OCI-LY7 (cell line): ENCODE results near the gene PPP4R2. TPM values are rescaled to one million over a fixed set of nuclear protein-coding genes. Genes with fewer than 3 reads are reported as not detected.

ENCODE experiments used
- BruUV-seq: library from RNA; stranded (reverse); fragments of 400-500 nt; replicated peaks from 2 replicates; lab custom pipeline; 2021; lab: Mats Ljungman, UMichigan
- CTCF ChIA-PET: fragments of 300-600 bp; sonication (Branson Sonifier 250); formaldehyde crosslinking; loops from one replicate; lab custom pipeline; 2022; ENCODE audit warnings: antibody characterized with exemption; ENCODE audit not compliant: unreplicated experiment; lab: Charles Lee
- POLR2A ChIA-PET: fragments of 300-600 bp; sonication (Branson Sonifier 250); formaldehyde crosslinking; loops from one replicate; lab custom pipeline; 2022; ENCODE audit warnings: antibody characterized with exemption; lab: Charles Lee
- DNase-seq: peaks from one replicate; pipeline ENCODE4 v3.0.0-alpha.2; 2015; ENCODE audit warnings: low spot score
- H2AFZ ChIP-seq: fragments of 200-600 bp; sonication (generic), shearing (Covaris generic); 2 replicates; pipeline ENCODE4 v1.6.1; 2014; ENCODE audit warnings: mild to moderate bottlenecking, antibody characterized with exemption, low read length, moderate library complexity
- H3K27ac ChIP-seq: fragments of 200-600 bp; sonication (generic); 2 replicates; pipeline ENCODE4 v1.5.1; 2014; ENCODE audit warnings: mixed run types, low read depth, mild to moderate bottlenecking, moderate library complexity, low read length, inconsistent platforms; ENCODE audit not compliant: poor library complexity, severe bottlenecking
- H3K36me3 ChIP-seq: fragments of 200-600 bp; sonication (generic); 2 replicates; pipeline ENCODE4 v1.6.1; 2014; ENCODE audit warnings: mild to moderate bottlenecking, antibody characterized with exemption, low read length, moderate library complexity, mixed read lengths; ENCODE audit not compliant: insufficient read depth
- H3K4me1 ChIP-seq: fragments of 200-600 bp; sonication (generic); 2 replicates; pipeline ENCODE4 v1.5.1; 2014; ENCODE audit warnings: mild to moderate bottlenecking, low read length; ENCODE audit not compliant: insufficient read depth, poor library complexity, severe bottlenecking
- H3K4me2 ChIP-seq: fragments of 200-600 bp; sonication (generic); 2 replicates; pipeline ENCODE4 v1.6.1; 2014; ENCODE audit warnings: mild to moderate bottlenecking, low read length
- H3K4me3 ChIP-seq: fragments of 200-600 bp; sonication (generic); 2 replicates; pipeline ENCODE4 v1.5.1; 2014; ENCODE audit warnings: mild to moderate bottlenecking, low read depth, low read length; ENCODE audit not compliant: poor library complexity, severe bottlenecking
- H3K79me2 ChIP-seq: fragments of 200-600 bp; sonication (generic); 2 replicates; pipeline ENCODE4 v1.6.1; 2016; ENCODE audit warnings: low read depth, mild to moderate bottlenecking, low read length, moderate library complexity, mixed read lengths; ENCODE audit not compliant: insufficient read depth
- H3K9me2 ChIP-seq: fragments of 200-600 bp; sonication (generic); 2 replicates; pipeline ENCODE4 v1.6.1; 2016; ENCODE audit warnings: mild to moderate bottlenecking, low read length, mixed read lengths; ENCODE audit not compliant: insufficient read depth
- H3K9me3 ChIP-seq: fragments of 200-600 bp; sonication (generic); 2 replicates; pipeline ENCODE4 v1.6.1; 2014; ENCODE audit warnings: mild to moderate bottlenecking, mixed run types, low read length, mixed read lengths
- H4K20me1 ChIP-seq: fragments of 200-600 bp; sonication (generic); 2 replicates; pipeline ENCODE4 v1.6.1; 2014; ENCODE audit warnings: mild to moderate bottlenecking, antibody characterized with exemption, low read length, moderate library complexity, mixed read lengths; ENCODE audit not compliant: insufficient read depth
- EZH2phosphoT487 ChIP-seq: fragments of 200-600 bp; sonication (generic); IDR thresholded peaks from 2 replicates; pipeline ENCODE4 v1.6.1; 2018; ENCODE audit warnings: low read depth, borderline replicate concordance, mild to moderate bottlenecking, mixed run types, antibody characterized with exemption, low read length, moderate library complexity, mixed read lengths
- intact Hi-C: fragments of 100-400 bp; cut with micrococcal nuclease; formaldehyde crosslinking; loops from one replicate; pipeline ENCODE4 v1.10.0; 2022; ENCODE audit not compliant: unreplicated experiment
- total RNA-seq, 2 experiments: library from RNA; depleted of rRNA in 1 of 2; stranded (reverse); fragments of >200 nt in 1 of 2; shearing (Covaris generic) in 1 of 2; gene quantifications; 2 replicates each; pipeline ENCODE4 v1.2.3, GENCODE V29; 2014 to 2022
- TF ChIP-seq, protein P1 (sequence below): fragments of 200-600 bp; sonication (generic); conservative IDR thresholded peaks from 2 replicates; pipeline ENCODE4 v1.5.1; 2014; ENCODE audit warnings: mild to moderate bottlenecking, antibody characterized with exemption, low read length, moderate library complexity, mixed read lengths

Gene PPP4R2
- total RNA-seq, 2 experiments from 2014 or later: 52.0 to 99.5 TPM

DNA sequence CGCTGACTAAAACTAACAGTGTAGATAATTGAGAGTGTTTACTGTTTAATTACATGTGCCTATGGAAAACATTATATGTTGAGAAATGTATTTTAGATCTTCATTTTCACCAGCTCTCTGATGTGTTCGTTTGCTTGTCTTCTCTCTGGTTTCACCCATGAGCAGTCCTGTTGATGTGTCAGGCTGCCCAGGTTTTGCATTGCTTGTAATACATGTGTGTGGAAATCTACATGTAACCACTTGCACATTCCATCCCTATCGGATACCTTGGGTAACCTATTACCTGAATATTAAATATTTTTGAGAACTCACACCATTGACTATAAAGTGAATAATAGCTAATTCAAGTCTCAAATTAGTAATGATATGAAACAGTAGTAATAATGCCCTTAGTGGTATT is 13.1 kb downstream of the PPP4R2 start:
- intact Hi-C loops: no loop called here
- no peak for DNase-seq
- H3K79me2 ChIP-seq: peaks cover 96% of the 10 kb centered on the region
- H3K36me3 ChIP-seq: peaks cover 92% of the 10 kb centered on the region
- ChIA-PET POLR2A (interaction anchor here (0.7 to 2.8 kb wide), 4 partner anchors 11 to 21 kb away, joined by 3 to 10 read pairs (median 6); no protein-coding TSS in a partner anchor), CTCF (interaction anchor here (0.7 to 0.9 kb wide), 2 partner anchors 10 to 498 kb away, joined by 3 to 6 read pairs; no protein-coding TSS in a partner anchor)
- BruUV-seq: no TSS peak
- no peak overlapping the region for H3K4me3 ChIP-seq
- peaks cover 54% of the 10 kb centered on the region for H4K20me1 ChIP-seq
- H3K9me3 ChIP-seq: no peaks in the 10 kb centered on the region
- no peak overlapping the region for H3K4me2 ChIP-seq
- no peaks in the 10 kb centered on the region for H3K9me2 ChIP-seq
- H3K27ac ChIP-seq: no peak overlapping the region
- H3K4me1 ChIP-seq: no peaks in the 10 kb centered on the region
- no peak overlapping the region for H2AFZ ChIP-seq
- TF ChIP-seq, protein P1, sequence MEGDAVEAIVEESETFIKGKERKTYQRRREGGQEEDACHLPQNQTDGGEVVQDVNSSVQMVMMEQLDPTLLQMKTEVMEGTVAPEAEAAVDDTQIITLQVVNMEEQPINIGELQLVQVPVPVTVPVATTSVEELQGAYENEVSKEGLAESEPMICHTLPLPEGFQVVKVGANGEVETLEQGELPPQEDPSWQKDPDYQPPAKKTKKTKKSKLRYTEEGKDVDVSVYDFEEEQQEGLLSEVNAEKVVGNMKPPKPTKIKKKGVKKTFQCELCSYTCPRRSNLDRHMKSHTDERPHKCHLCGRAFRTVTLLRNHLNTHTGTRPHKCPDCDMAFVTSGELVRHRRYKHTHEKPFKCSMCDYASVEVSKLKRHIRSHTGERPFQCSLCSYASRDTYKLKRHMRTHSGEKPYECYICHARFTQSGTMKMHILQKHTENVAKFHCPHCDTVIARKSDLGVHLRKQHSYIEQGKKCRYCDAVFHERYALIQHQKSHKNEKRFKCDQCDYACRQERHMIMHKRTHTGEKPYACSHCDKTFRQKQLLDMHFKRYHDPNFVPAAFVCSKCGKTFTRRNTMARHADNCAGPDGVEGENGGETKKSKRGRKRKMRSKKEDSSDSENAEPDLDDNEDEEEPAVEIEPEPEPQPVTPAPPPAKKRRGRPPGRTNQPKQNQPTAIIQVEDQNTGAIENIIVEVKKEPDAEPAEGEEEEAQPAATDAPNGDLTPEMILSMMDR: no peak
- TF ChIP-seq EZH2phosphoT487: no peak

- no peaks in the 10 kb centered on the region for H3K9me3 ChIP-seq
- no peak overlapping the region for H3K4me2 ChIP-seq
- H3K27ac ChIP-seq: no peak overlapping the region
- no TSS peak for BruUV-seq
- H3K4me1 ChIP-seq: no peaks in the 10 kb centered on the region
- TF ChIP-seq, protein P1: no peak
- no peak for TF ChIP-seq EZH2phosphoT487
- peaks cover 54% of the 10 kb centered on the region for H4K20me1 ChIP-seq
- POLR2A ChIA-PET: interaction anchor here (0.9 to 2.8 kb wide), 3 partner anchors 10 to 16 kb away, joined by 3 to 10 read pairs (median 8); no protein-coding TSS in a partner anchor
- peaks cover 92% of the 10 kb centered on the region for H3K36me3 ChIP-seq
- no peak for DNase-seq
- no peak overlapping the region for H3K4me3 ChIP-seq
- H2AFZ ChIP-seq: no peak overlapping the region
- H3K79me2 ChIP-seq: peaks cover 96% of the 10 kb centered on the region
- intact Hi-C loops: no loop called here
- CTCF ChIA-PET: no interaction called here
- no peaks in the 10 kb centered on the region for H3K9me2 ChIP-seq
Observed at GRCh38 chr3:73010158-73010557, 13.5 kb downstream of the PPP4R2 start.

- TF ChIP-seq EZH2phosphoT487: no peak
- TF ChIP-seq, protein P1: no peak
- Histone ChIP-seq H3K9me2 (no peaks in the 10 kb centered on the region), H3K36me3 (peaks cover 82% of the 10 kb centered on the region), H2AFZ (no peak overlapping the region), H4K20me1 (peaks cover 47% of the 10 kb centered on the region), H3K4me1 (no peaks in the 10 kb centered on the region), H3K4me3 (no peak overlapping the region), H3K79me2 (peaks cover 96% of the 10 kb centered on the region), H3K9me3 (no peaks in the 10 kb centered on the region), H3K4me2 (no peak overlapping the region), H3K27ac (no peak overlapping the region)
- ChIA-PET CTCF (no interaction called here), POLR2A (interaction anchor here (0.6 kb wide), 1 partner anchor 69 kb away, joined by 6 read pairs; no protein-coding TSS in a partner anchor)
- no TSS peak for BruUV-seq
- intact Hi-C loops: no loop called here
- no peak for DNase-seq
Observed at GRCh38 chr3:73018298-73018697, 21.7 kb downstream of the PPP4R2 start.
